Measurements from ENCODE around the gene JAG1.

DNA sequence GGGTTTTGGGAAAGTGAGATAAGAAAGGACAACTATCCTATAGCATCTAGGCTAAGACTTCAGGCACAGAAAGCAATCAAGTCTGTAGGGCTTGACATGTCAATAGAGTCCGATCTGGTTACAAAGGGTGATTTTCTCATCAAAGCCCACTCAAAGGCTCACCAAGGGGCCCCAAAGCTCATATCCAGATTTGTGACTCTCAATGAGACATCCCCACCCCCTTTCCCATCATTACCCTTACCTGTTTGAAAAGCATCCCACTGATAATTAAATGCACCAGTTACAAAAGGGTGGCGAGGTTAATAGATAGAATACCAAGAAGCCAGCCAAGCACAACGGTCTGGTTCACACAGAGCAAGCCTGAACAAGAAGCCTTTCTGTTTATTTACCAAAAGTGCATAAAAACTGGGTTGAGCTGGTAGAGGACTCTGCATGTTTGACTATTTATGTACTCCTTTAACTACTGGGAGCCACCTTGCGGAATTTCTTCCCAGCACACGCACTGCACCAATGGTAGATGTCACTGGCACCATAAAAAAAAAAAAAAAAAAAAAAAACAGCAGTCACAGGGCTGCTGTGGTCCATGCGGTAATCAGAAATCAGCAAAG lies 6.1 kb downstream of the JAG1 start:
- no peak for TF ChIP-seq CTCF (tag by site-specific recombination; IDR thresholded peaks at IDR 0.05)
- TF ChIP-seq ZNF776 (tag by site-specific recombination; IDR thresholded peaks at IDR 0.05; ENCODE audit: borderline replicate concordance) = no peak

Data from HEK293 (cell line).